Measurements from ENCODE around the gene KBTBD12.

- TF ChIP-seq JUN (CRISPR knock-in tag; IDR thresholded peaks at IDR 0.05) (no peak), IKZF5 (CRISPR knock-in tag; IDR thresholded peaks at IDR 0.05) (no peak), AFF4 (CRISPR knock-in tag; IDR thresholded peaks at IDR 0.05) (no peak), KLF6 (CRISPR knock-in tag; IDR thresholded peaks at IDR 0.05) (no peak), ZNF577 (CRISPR knock-in tag; IDR thresholded peaks at IDR 0.05; ENCODE audit: borderline replicate concordance, low read depth) (no peak), ZZZ3 (CRISPR knock-in tag; IDR thresholded peaks at IDR 0.05; ENCODE audit: borderline replicate concordance) (no peak)
These were observed 49.1 kb upstream of the KBTBD12 start for GRCh38 chr3:127865941-127866340.

All from HepG2 (cell line).